ENCODE results near the gene ALDH1L1.
"Not testable (repeated sequence)": the region's sequence is repeated elsewhere in the genome, so short reads cannot be mapped to it uniquely, and the experiment has no call there.

Gene ALDH1L1

GRCh38 chr3:126101521-126101982 is 78.8 kb downstream of the ALDH1L1 start:
- no peak for TF ChIP-seq CTCF (IDR thresholded peaks at IDR 0.05; ENCODE audit: borderline replicate concordance, insufficient read depth, low read depth, low read length)
- H3K4me3 ChIP-seq (ENCODE audit: low read depth, low read length): no peak overlapping the region

DNA sequence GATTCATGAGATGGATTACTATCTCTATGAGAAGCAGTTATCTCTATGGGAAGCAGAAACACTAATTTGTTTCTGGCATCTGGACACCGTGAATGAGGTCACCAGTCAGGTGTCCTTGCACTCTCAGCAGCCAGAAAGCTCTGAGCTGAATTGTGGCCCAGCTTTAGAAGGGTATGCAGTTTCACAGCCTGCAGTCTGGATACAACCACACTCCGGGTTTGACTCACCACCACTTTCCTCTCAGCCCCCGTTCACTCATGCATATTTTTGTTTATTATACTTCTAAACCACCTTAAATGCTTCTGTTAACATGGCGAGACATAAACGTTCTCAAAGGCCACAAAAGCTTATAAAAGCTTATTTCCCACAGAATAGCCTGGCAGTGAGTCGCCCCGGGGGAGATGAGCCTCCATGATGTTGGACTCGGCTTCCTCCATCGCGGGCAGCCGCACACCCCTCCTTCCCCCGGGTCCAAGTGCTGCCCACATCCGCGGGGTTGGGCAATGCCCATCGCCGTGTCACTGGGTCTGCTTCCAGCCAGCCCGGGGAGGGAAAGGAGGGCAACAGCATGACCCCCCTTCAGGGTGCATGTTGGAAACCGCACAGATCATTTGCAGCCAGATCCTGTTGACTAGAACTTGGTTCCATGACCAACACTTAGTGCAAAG is 79.6 kb downstream of the ALDH1L1 start:
- no peak overlapping the region for H3K4me3 ChIP-seq (ENCODE audit: low read depth, low read length)
- no peak for TF ChIP-seq CTCF (IDR thresholded peaks at IDR 0.05; ENCODE audit: borderline replicate concordance, insufficient read depth, low read depth, low read length)

GRCh38 chr3:126100269-126100633 is 80.1 kb downstream of the ALDH1L1 start:
- TF ChIP-seq CTCF (IDR thresholded peaks at IDR 0.05; ENCODE audit: borderline replicate concordance, insufficient read depth, low read depth, low read length): no peak
- no peak overlapping the region for H3K4me3 ChIP-seq (ENCODE audit: low read depth, low read length)

- no peak overlapping the region for H3K4me3 ChIP-seq (ENCODE audit: low read depth, low read length)
- no peak for TF ChIP-seq CTCF (IDR thresholded peaks at IDR 0.05; ENCODE audit: borderline replicate concordance, insufficient read depth, low read depth, low read length)
These were observed 82.0 kb downstream of the ALDH1L1 start for GRCh38 chr3:126098391-126098858.

DNA sequence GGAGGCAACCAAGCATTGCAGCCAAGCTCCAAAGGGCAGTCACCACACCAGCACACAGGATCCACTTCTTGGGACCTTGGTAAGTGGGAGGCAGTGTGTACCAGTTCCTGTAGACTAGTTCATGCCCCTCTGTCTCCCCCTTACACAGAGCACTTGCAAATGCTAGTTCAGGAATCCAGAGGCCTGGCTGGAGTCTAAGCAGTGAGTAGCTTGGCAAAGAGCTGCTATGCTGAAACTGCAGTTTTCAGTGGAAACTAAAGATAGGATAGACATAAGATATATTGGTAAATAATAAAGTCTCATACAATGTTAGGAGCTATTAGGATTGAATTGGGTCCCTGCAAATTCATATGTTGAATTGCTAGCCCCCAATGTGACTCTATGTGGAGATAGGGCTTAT is 82.6 kb downstream of the ALDH1L1 start:
- H3K4me3 ChIP-seq (ENCODE audit: low read depth, low read length): no peak overlapping the region
- TF ChIP-seq CTCF (IDR thresholded peaks at IDR 0.05; ENCODE audit: borderline replicate concordance, insufficient read depth, low read depth, low read length): no peak

- H3K4me3 ChIP-seq (ENCODE audit: low read depth, low read length): not testable (repeated sequence)
These were observed 84.1 kb downstream of the ALDH1L1 start for GRCh38 chr3:126096274-126096673.

DNA sequence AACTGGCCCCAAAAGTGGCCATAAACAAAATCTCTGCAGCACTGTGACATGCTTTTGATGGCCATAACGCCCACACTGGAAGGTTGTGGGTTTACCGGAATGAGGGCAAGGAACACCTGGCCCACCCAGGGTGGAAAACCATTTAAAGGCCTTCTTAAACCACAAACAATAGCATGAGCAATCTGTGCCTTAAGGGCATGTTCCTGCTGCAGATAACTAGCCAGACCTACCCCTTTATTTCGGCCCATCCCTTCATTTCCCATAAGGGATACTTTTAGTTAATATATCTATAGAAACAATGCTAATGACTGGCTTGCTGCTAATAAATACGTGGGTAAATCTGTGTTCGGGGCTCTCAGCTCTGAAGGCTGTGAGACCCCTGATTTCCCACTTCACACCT is 88.3 kb downstream of the ALDH1L1 start:
- H3K4me3 ChIP-seq (ENCODE audit: low read depth, low read length): not testable (repeated sequence)

- TF ChIP-seq CTCF (IDR thresholded peaks at IDR 0.05; ENCODE audit: borderline replicate concordance, insufficient read depth, low read depth, low read length): no peak
- no peak overlapping the region for H3K4me3 ChIP-seq (ENCODE audit: low read depth, low read length)
These were observed 92.7 kb downstream of the ALDH1L1 start for GRCh38 chr3:126087552-126088175.
